ENCODE results near the gene PLXNA2.

Gene PLXNA2

GRCh38 chr1:208156741-208157140, 87.4 kb downstream of the PLXNA2 start:
- TF ChIP-seq SIN3A (IDR thresholded peaks at IDR 0.05; ENCODE audit: borderline replicate concordance, insufficient read depth, low read length), result no peak
- TF ChIP-seq TAF1 (IDR thresholded peaks at IDR 0.05; ENCODE audit: borderline replicate concordance, insufficient read depth, low read length), result no peak
- no peak for TF ChIP-seq REST (IDR thresholded peaks at IDR 0.05; ENCODE audit: insufficient read depth in 1 of 2, low read depth in 2 of 2, low read length in 2 of 2)
- TF ChIP-seq POLR2AphosphoS5 (IDR thresholded peaks at IDR 0.05; ENCODE audit: low read depth, low read length), result no peak
- TF ChIP-seq FOXP2 (optimal IDR thresholded peaks at IDR 0.05; ENCODE audit: borderline replicate concordance, extremely low read depth, extremely low read length, insufficient read depth), result no peak

GRCh38 chr1:208156310-208156709, 87.9 kb downstream of the PLXNA2 start:
- TF ChIP-seq REST (IDR thresholded peaks at IDR 0.05; ENCODE audit: insufficient read depth in 1 of 2, low read depth in 2 of 2, low read length in 2 of 2) (no peak), FOXP2 (optimal IDR thresholded peaks at IDR 0.05; ENCODE audit: borderline replicate concordance, extremely low read depth, extremely low read length, insufficient read depth) (no peak), POLR2AphosphoS5 (IDR thresholded peaks at IDR 0.05; ENCODE audit: low read depth, low read length) (no peak), TAF1 (IDR thresholded peaks at IDR 0.05; ENCODE audit: borderline replicate concordance, insufficient read depth, low read length) (no peak), SIN3A (IDR thresholded peaks at IDR 0.05; ENCODE audit: borderline replicate concordance, insufficient read depth, low read length) (no peak)

GRCh38 chr1:208154679-208155642, 89.2 kb downstream of the PLXNA2 start:
- TF ChIP-seq POLR2AphosphoS5 (IDR thresholded peaks at IDR 0.05; ENCODE audit: low read depth, low read length) (no peak), REST (IDR thresholded peaks at IDR 0.05; ENCODE audit: insufficient read depth in 1 of 2, low read depth in 2 of 2, low read length in 2 of 2) (no peak), TAF1 (IDR thresholded peaks at IDR 0.05; ENCODE audit: borderline replicate concordance, insufficient read depth, low read length) (no peak), SIN3A (IDR thresholded peaks at IDR 0.05; ENCODE audit: borderline replicate concordance, insufficient read depth, low read length) (no peak), FOXP2 (optimal IDR thresholded peaks at IDR 0.05; ENCODE audit: borderline replicate concordance, extremely low read depth, extremely low read length, insufficient read depth) (no peak)

- TF ChIP-seq SIN3A (IDR thresholded peaks at IDR 0.05; ENCODE audit: borderline replicate concordance, insufficient read depth, low read length), result no peak
- TF ChIP-seq REST (IDR thresholded peaks at IDR 0.05; ENCODE audit: insufficient read depth in 1 of 2, low read depth in 2 of 2, low read length in 2 of 2), result no peak
- no peak for TF ChIP-seq TAF1 (IDR thresholded peaks at IDR 0.05; ENCODE audit: borderline replicate concordance, insufficient read depth, low read length)
- no peak for TF ChIP-seq POLR2AphosphoS5 (IDR thresholded peaks at IDR 0.05; ENCODE audit: low read depth, low read length)
- TF ChIP-seq FOXP2 (optimal IDR thresholded peaks at IDR 0.05; ENCODE audit: borderline replicate concordance, extremely low read depth, extremely low read length, insufficient read depth), result no peak
These were observed 90.1 kb downstream of the PLXNA2 start for GRCh38 chr1:208154040-208154439.
